GM21447 (cell line): ENCODE results near the gene GLIS1.

ENCODE experiments used
- ATAC-seq: cut with Tn5 transposase; IDR thresholded peaks from one replicate; pipeline ENCODE4 v1.9.1; 2021; ENCODE audit not compliant: unreplicated experiment

GLIS1 gene

DNA sequence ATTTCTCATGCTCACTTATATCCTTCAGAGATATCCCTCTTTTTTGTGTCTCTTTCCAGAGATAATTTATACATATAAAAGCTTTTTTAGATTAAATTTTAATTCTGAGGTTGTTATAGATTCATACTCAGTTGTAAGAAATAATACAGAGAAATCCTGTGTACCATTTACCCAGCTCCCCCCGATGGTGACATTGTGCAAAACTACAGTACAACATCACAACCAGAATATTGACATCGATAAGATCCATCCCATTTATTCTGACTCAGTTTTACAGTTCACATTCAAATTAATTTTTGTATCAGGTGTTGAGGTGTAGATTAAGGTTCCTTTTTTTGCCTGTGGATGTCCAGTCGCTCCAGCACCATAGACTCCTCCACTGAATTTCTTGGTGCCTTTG is 265.5 kb downstream of the GLIS1 start:
- no peak for ATAC-seq

DNA sequence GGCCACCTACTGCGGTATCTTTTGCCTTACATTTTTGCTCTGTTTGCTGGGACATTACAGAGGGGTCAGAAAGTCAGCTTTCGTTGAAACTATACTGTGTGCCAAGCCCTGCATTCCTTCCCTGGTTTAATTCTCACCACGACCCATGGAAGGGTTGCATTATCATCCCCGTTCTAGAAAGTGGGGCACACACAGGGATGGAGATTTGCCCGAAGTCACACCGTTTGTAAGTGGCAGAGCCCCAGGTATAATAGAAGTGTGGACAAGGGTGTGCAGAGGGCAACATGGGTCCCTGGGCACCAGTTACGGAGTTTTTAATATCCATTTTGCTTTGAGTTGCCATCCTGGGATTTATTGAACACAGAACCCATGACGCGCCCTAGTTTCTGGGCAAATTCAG is 268.0 kb downstream of the GLIS1 start:
- no peak for ATAC-seq

GRCh38 chr1:53470584-53470983 is 268.4 kb downstream of the GLIS1 start:
- ATAC-seq = no peak

DNA sequence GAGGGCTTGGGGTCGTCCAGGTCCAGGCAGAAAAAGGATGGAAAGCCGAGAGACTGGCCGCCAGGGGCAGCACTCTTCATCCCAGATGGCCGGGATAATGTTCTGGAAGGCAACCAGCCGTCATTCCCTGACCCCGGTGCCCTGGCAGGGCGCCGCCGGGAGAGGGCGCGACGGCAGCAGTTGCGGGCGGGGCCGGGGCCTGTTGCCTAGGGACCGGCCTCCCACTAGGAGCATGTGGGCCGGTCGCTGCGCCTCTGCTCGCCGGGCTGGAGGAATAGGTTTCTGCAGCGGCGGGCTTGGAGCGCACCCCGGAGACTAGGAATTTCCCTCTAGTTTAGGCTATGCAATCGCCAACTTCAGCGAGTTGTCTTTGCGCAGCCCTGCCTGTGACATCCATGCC is 268.8 kb downstream of the GLIS1 start:
- no peak for ATAC-seq

DNA sequence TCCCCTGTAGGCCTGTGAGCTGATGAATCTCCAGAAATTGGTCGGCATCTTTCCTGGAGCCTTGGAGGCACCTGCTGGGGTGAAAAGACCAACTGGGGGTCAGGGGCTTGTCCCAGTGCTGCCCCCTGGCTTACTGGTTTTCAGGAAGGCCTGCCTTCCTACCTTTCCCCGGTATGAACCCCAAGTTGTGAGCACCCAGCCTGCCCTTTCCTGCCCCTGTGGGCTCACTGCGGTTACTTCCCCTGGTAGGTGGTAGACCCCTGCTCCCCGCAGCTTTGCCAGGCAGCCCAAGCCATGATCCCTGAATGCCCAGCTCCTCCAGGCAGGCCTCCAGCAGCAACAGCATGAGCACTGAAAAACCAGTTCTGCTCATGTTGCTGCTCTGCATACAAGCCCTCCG is 269.6 kb downstream of the GLIS1 start:
- no peak for ATAC-seq

DNA sequence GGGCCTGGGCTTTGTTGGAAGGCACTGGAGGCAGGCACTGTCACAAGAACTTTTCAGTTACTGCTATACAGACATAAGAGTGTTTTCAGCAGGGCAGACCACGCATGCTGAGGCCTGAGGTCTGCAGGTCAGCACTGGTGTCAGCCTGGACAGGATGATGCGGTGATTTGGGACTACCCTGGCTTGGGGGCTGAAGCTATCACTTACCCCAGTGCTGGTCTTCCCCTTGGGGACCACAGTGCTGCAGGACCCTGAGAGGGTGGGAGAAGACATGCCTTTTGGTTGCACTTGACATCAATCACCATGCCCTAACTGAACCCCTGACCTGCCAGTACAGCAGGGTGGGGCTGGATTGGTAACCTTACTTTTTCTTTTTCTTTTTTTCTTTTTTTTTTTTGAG is 270.6 kb downstream of the GLIS1 start:
- no peak for ATAC-seq

- ATAC-seq = no peak
Observed at GRCh38 chr1:53467391-53467790, 271.6 kb downstream of the GLIS1 start.

DNA sequence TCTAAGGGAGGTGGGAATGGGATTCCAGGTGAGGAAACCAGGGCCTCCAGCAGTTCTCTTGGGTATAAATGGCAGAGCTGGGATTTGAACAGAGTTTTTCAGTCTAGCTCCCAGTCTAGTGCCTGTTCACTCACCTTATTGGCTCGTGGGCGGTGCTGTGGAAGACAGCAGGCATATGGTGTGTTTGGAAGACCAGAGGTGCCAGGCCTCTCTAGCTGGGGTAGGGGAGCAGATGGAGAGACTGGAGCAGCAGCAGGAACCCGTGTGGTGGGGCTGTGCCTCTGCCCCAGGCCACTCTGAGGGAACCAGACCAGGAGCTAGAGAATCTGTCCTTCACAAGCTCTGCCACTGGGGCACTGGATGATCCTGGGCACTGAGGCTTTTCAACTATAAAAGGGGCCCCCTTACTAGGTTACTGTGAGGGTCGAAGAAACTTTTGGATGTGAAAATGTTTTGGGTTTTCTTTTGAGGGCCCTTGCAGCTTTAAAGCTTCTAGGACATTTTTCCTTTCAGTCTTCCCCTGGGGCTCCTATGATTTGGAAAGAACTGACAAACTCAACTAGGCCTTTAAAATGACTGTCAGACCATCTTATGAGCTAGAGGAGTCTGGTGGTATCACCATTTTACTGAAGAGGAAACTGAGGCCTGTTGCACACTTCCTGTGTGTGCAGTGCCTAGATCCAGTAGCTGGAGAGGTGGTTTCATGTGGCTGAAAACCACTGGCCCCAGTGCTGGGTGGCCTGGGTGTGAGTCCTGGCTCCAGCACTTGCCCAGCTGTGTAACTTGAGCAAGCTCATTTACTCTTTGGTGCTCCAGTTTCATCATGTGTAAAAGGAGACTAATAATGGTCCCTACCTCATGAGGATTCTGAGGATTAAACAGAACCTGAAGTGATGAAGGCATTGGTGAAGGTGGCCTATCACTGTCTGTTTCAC is 273.7 kb downstream of the GLIS1 start:
- ATAC-seq = no peak

- ATAC-seq = no peak
Observed at GRCh38 chr1:53463961-53464899, 274.7 kb downstream of the GLIS1 start.

GRCh38 chr1:53462769-53463501 is 276.0 kb downstream of the GLIS1 start:
- no peak for ATAC-seq

DNA sequence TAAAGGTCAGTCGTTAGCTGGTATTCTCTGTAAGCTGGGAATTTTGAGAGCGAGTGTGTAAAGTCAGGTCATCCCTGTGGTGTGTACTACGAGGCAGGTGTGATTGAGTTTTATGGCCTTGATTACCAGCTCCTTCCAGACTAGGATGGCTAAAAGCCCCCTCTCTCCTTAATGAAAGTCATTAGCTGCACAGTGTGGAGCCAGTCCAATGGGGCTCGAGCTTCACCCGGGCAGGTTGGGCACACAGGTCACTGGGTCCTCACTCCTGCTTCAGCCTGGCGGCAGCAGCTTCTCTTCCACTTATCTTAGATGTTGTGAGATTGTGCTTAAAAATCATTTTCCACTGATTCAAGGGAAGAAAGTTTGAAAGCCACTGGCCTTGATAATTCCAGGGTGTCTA is 276.8 kb downstream of the GLIS1 start:
- ATAC-seq = no peak

- no peak for ATAC-seq
Observed at GRCh38 chr1:53461323-53462044, 277.5 kb downstream of the GLIS1 start.

- no peak for ATAC-seq
Observed at GRCh38 chr1:53460666-53461322, 278.2 kb downstream of the GLIS1 start.

DNA sequence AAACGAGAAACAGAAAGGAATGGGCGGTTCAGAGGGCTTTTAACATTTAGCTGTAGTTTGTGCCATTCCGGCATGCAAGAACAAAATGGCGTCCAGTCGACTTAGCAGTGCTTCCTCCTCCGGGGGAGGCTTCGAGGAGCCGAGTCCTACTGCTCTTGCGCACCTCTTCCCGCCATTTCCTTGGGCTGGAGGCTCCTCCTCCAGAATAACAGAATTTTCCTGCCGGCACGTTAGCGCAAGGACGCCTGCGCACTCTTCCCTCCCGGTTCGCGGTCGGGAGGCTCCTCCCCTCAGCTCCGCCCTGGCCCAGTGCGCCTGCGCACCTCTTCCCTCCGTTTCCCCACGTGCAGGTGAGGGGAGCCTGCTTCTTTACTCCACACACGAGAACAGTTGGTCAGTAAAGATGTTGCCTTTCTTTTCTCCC is 278.7 kb downstream of the GLIS1 start:
- ATAC-seq = no peak

- no peak for ATAC-seq
Observed at GRCh38 chr1:53459321-53460175, 279.4 kb downstream of the GLIS1 start, which contains the start of gene DMRTB1. Gene DMRTB1 (plus strand): TSS chr1:53459399. CDS start chr1:53459454, 55 bp downstream.

DNA sequence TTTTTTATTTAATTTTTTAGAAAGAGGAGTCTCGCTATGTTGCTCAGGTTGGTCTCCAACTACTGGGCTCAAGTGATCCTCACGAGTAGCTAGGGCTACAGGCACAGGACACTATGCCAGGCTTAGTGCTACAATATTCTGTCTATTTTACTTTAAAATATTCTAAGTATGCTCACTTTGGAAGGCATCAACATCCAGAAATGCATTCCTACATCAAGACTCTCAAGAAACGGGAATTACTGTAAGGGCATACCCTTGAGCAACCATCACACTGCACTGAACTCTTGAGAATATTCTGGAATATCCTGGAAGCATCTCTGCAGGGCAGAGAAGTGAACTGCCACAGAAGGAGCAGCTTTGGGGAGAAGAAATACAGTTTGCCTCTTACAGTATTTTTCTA is 280.3 kb downstream of the GLIS1 start:
- ATAC-seq = no peak
